Right lobe of liver (tissue), 6 donors: ENCODE data around the gene COLEC11. TPM values are rescaled to one million over a fixed set of nuclear protein-coding genes. Genes with fewer than 3 reads are reported as not detected.
A peak's percentile ranks its signal among the peaks of the same experiment; 100 is the strongest.

Experiments
- ATAC-seq, 4 donors: fragments of 200-7000 bp; cut with Tn5 transposase; one replicate each; pipeline ENCODE4 v1.9.1; 2020; ENCODE audit warnings: mild to moderate bottlenecking in 4 of 4, moderate library complexity in 4 of 4
- DNase-seq, 3 donors: peaks; one replicate each; pipeline ENCODE4 v3.0.0-alpha.2; 2020
- H3K27ac ChIP-seq, 3 donors: fragments of 200-600 bp; one replicate each; pipeline ENCODE4 v1.8.0; 2022
- H3K27me3 ChIP-seq, 2 donors: fragments of 200-600 bp; one replicate each; pipeline ENCODE4 v1.8.0; 2022
- H3K36me3 ChIP-seq, 4 donors: fragments of 200-600 bp; sonication (generic) in 1 of 4; one replicate each; pipeline versions ENCODE4 v1.5.1 to v1.8.0; 2017 to 2022; ENCODE audit warnings: control low read depth in 1 of 4
- H3K4me1 ChIP-seq, 4 donors: fragments of 200-600 bp; sonication (generic) in 1 of 4; one replicate each; pipeline versions ENCODE4 v1.5.1 to v1.8.0; 2017 to 2022; ENCODE audit warnings: control low read depth in 1 of 4
- H3K4me3 ChIP-seq, 3 donors: fragments of 200-600 bp; one replicate each; pipeline ENCODE4 v1.8.0; 2022
- H3K9me3 ChIP-seq, 4 donors: fragments of 200-600 bp; sonication (generic) in 1 of 4; one replicate each; pipeline versions ENCODE4 v1.5.1 to v1.8.0; 2017 to 2022; ENCODE audit warnings: control low read depth in 1 of 4
- CTCF ChIP-seq, 4 donors: fragments of 200-600 bp in 3 of 4; fragments of 450-650 bp in 1 of 4; IDR thresholded peaks; one replicate each; pipeline versions ENCODE4 v1.5.1 to v1.8.0; 2016 to 2022; ENCODE audit warnings: antibody characterized with exemption in 4 of 4, mild to moderate bottlenecking in 2 of 4
- POLR2A ChIP-seq: fragments of 450-650 bp; IDR thresholded peaks from one replicate; pipeline ENCODE4 v1.6.1; 2017; ENCODE audit warnings: antibody characterized with exemption, mild to moderate bottlenecking
- WGBS: methylation state at CpG from one replicate; pipeline ENCODE4 v1.1.6; 2018; ENCODE audit warnings: low coverage, low lambda C conversion rate; ENCODE audit not compliant: insufficient coverage; ENCODE audit errors: missing lambda C conversion rate; 5-methylcytosine and 5-hydroxymethylcytosine counted together
- intact Hi-C, 2 donors: fragments of 100-400 bp; cut with DNase I; formaldehyde crosslinking; loops; one replicate each; pipeline versions ENCODE4 v1.11.2 to v1.14.1; 2022
- total RNA-seq, 6 experiments: library from RNA; depleted of rRNA in 2 of 6; stranded (reverse); fragments of >200 nt in 2 of 6; fragmentation: NEBNext Ultra II Directional in 3 of 6; extraction: Animal tissue kit (Norgen Biotek cat#: 25700) in 3 of 6; gene quantifications; one replicate each; pipeline versions ENCODE4 v1.1.0 to v1.2.4, GENCODE V29; 2016 to 2023
- donor health status: DM: no; HTN: yes; CAD: no.
- donor health status: DM: no; HTN: no; CAD: no.
- donor health status: DM: no; HTN: no; CAD: no.
- donor health status: DM: no; HTN: yes; CAD: no.
- donor health status: DM: no; HTN: yes; CAD: no.

Gene COLEC11
- total RNA-seq, 6 experiments from 2014 or later: 25.2 to 58.6 (median 41.1) TPM

- 0% methylated on average over 19 of the region's 40 CpGs for WGBS
- Histone ChIP-seq H3K9me3 (no peaks in the 10 kb centered on the region), H3K4me1 (peaks cover 0 to 7% (median 0%) of the 10 kb centered on the region in 4 donors), H3K36me3 (peaks cover 0 to 31% (median 6%) of the 10 kb centered on the region in 4 donors), H3K4me3 (peak overlapping the region; percentile 96 to 100 (median 100)), H3K27me3 (no peaks in the 10 kb centered on the region), H3K27ac (peak overlapping the region; percentile 63 to 92 (median 73))
- DNase-seq (no peak), ATAC-seq (no peak)
- TF ChIP-seq CTCF (IDR thresholded peaks at IDR 0.05) (no peak), POLR2A (no peak)
- intact Hi-C loops: no loop called here
Measured at GRCh38 chr2:3557639-3558204, 37.2 kb upstream of the COLEC11 start.

- Histone ChIP-seq H3K27ac (peak within 1 kb of the TSS; percentile 63 to 92 (median 73)), H3K4me1 (peaks cover 0 to 7% (median 0%) of the 10 kb centered on the region in 4 donors), H3K4me3 (peak within 1 kb of the TSS; percentile 96 to 100 (median 100)), H3K36me3 (peaks cover 0 to 31% (median 6%) of the 10 kb centered on the region in 4 donors), H3K27me3 (no peaks in the 10 kb centered on the region), H3K9me3 (no peaks in the 10 kb centered on the region)
- DNase-seq (peak; percentile 99), ATAC-seq (peak; percentile 99 to 100 (median 100))
- TF ChIP-seq CTCF (IDR thresholded peaks at IDR 0.05) (no peak), POLR2A (peak; percentile 88)
- intact Hi-C loops: no loop called here
- WGBS: 3% methylated on average over 12 of the region's 67 CpGs
Measured at GRCh38 chr2:3558205-3559014, 36.5 kb upstream of the COLEC11 start, which contains the start of gene RNASEH1. RNASEH1 (minus strand) TSS chr2:3558333; CDS start chr2:3558260, 73 bp downstream.

DNA sequence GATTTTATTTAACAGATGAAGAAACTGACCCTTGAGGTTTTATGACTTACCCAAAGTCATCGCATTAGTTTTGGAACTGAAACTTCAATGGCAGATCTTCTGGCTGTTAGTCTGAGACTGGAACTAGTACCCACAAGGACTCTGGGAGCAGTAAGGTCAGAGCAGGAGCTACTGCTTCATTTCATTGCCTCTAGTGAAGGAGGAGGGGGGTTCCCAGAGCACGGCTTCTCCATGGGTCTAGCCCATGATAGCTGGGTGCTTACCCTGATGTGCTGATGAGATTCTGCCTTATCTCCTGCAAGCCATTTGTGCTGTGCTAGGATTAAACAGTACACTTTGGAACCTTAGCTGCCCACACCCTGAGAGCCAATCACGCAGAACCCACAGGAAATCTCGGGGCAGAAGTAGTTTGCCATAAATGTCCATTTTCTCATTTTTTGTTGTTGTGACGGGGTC lies 31.4 kb upstream of the COLEC11 start:
- 100% methylated on average over 1 of the region's 5 CpGs for WGBS
- TF ChIP-seq CTCF (IDR thresholded peaks at IDR 0.05): no peak
- no peak for TF ChIP-seq POLR2A
- intact Hi-C loops: no loop called here
- Histone ChIP-seq H3K27me3 (no peaks in the 10 kb centered on the region), H3K27ac (no peak overlapping the region), H3K4me1 (no peaks in the 10 kb centered on the region), H3K36me3 (no peaks in the 10 kb centered on the region), H3K9me3 (no peaks in the 10 kb centered on the region), H3K4me3 (no peak overlapping the region)
- no peak for ATAC-seq
- no peak for DNase-seq

DNA sequence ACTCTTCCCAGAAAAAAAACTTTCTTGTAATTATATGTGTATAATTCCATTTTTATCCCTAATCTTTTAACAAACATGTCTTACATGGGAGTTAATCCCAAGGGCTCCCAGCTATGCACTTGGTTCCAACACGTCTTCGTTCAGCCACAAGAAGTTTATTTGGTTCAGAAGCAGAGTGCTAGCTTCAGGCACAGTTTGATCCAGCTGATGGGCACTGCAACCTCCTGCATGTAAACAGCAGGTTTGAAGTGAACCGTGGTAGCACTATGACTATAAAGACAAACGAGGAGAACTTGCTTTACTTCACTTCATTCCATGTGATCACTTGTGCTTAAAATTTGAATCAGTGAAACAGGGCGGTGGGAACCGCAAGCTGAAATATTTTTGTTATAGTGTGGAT lies 29.8 kb upstream of the COLEC11 start:
- H3K4me3 ChIP-seq: no peak overlapping the region
- intact Hi-C loops: no loop called here
- no peaks in the 10 kb centered on the region for H3K9me3 ChIP-seq
- H3K36me3 ChIP-seq: no peaks in the 10 kb centered on the region
- DNase-seq (no peak), ATAC-seq (no peak)
- H3K27ac ChIP-seq: no peak overlapping the region
- no peak for TF ChIP-seq POLR2A
- TF ChIP-seq CTCF (IDR thresholded peaks at IDR 0.05): no peak
- no peaks in the 10 kb centered on the region for H3K4me1 ChIP-seq
- H3K27me3 ChIP-seq: no peaks in the 10 kb centered on the region
- WGBS: 76% methylated on average over 6 of the region's 6 CpGs
